PC-3 (cell line): ENCODE results near the gene DOC2A. TPM values are rescaled to one million over a fixed set of nuclear protein-coding genes. Genes with fewer than 3 reads are reported as not detected.
A peak's percentile ranks its signal among the peaks of the same experiment; 100 is the strongest.

Source experiments
- ATAC-seq: fragments of 200-7000 bp; cut with Tn5 transposase; 2 replicates; pipeline ENCODE4 v1.9.1; 2020; ENCODE audit warnings: mild to moderate bottlenecking, moderate library complexity
- BruUV-seq: library from RNA; stranded (reverse); fragments of 400-500 nt; replicated peaks from 2 replicates; lab custom pipeline; 2021; lab: Mats Ljungman, UMichigan
- CTCF ChIA-PET: fragments of 300-600 bp; sonication (Branson Sonifier 250); formaldehyde crosslinking; loops from one replicate; lab custom pipeline; 2022; ENCODE audit warnings: antibody characterized with exemption; lab: Charles Lee
- POLR2A ChIA-PET: fragments of 300-600 bp; sonication (Branson Sonifier 250); formaldehyde crosslinking; loops from one replicate; lab custom pipeline; 2022; ENCODE audit warnings: antibody characterized with exemption; ENCODE audit not compliant: unreplicated experiment; lab: Charles Lee
- DNase-seq: peaks from one replicate; pipeline ENCODE4 v3.0.0-alpha.2; 2015
- H2AFZ ChIP-seq: fragments of 300-600 bp; sonication (generic); 2 replicates; pipeline ENCODE4 v1.6.0; 2016; ENCODE audit warnings: antibody characterized with exemption, low read length
- H3F3A ChIP-seq: fragments of 300-600 bp; sonication (generic); one replicate; pipeline ENCODE4 v1.6.0; 2017; ENCODE audit warnings: antibody characterized with exemption, low read length, control low read depth, mild to moderate bottlenecking; ENCODE audit not compliant: unreplicated experiment
- H3K27ac ChIP-seq: fragments of 300-600 bp; sonication (generic); 2 replicates; pipeline ENCODE4 v1.5.1; 2016; ENCODE audit warnings: mild to moderate bottlenecking, low read length
- H3K27me3 ChIP-seq: fragments of 300-600 bp; sonication (generic); 2 replicates; pipeline ENCODE4 v1.6.1; 2016; ENCODE audit warnings: low read length, mixed read lengths
- H3K36me3 ChIP-seq: fragments of 300-600 bp; sonication (generic); 2 replicates; pipeline ENCODE4 v1.6.1; 2016; ENCODE audit warnings: low read depth, mixed run types, low read length, mixed read lengths
- H3K4me1 ChIP-seq: fragments of 300-600 bp; sonication (generic); 2 replicates; pipeline ENCODE4 v1.5.1; 2016; ENCODE audit warnings: low read length; ENCODE audit not compliant: insufficient read depth
- H3K4me2 ChIP-seq: fragments of 300-600 bp; sonication (generic); 2 replicates; pipeline ENCODE4 v1.6.0; 2016; ENCODE audit warnings: low read length
- H3K4me3 ChIP-seq: fragments of 300-600 bp; sonication (generic); 2 replicates; pipeline ENCODE4 v1.5.1; 2016; ENCODE audit warnings: mild to moderate bottlenecking, low read length, mixed read lengths
- H3K79me2 ChIP-seq: fragments of 300-600 bp; sonication (generic); 2 replicates; pipeline ENCODE4 v1.6.1; 2017; ENCODE audit warnings: low read length, mixed read lengths
- H3K9ac ChIP-seq: fragments of 300-600 bp; sonication (generic); 2 replicates; pipeline ENCODE4 v1.6.0; 2016; ENCODE audit warnings: mild to moderate bottlenecking, low read length
- H3K9me2 ChIP-seq: fragments of 300-600 bp; sonication (generic); replicated peaks from 2 replicates; pipeline ENCODE4 v1.6.1; 2016; ENCODE audit warnings: mixed run types, low read length, mixed read lengths
- H3K9me3 ChIP-seq: fragments of 300-600 bp; sonication (generic); 2 replicates; pipeline ENCODE4 v1.6.1; 2016; ENCODE audit warnings: low read length, mixed read lengths
- H4K20me1 ChIP-seq: fragments of 300-600 bp; sonication (generic); 2 replicates; pipeline ENCODE4 v1.6.1; 2016; ENCODE audit warnings: low read length, mixed read lengths
- EZH2 ChIP-seq: fragments of 300-600 bp; sonication (generic); IDR thresholded peaks from one replicate; pipeline ENCODE4 v1.6.1; 2017; ENCODE audit warnings: antibody characterized with exemption, mild to moderate bottlenecking, low read length; ENCODE audit not compliant: unreplicated experiment
- EZH2phosphoT487 ChIP-seq: fragments of 300-600 bp; sonication (generic); IDR thresholded peaks from 2 replicates; pipeline ENCODE4 v1.6.1; 2018; ENCODE audit warnings: mild to moderate bottlenecking, antibody characterized with exemption, low read length, borderline replicate concordance
- intact Hi-C: fragments of 100-400 bp; cut with micrococcal nuclease; formaldehyde crosslinking; loops from 2 replicates; pipeline ENCODE4 v1.9.0; 2023
- total RNA-seq: library from RNA; depleted of rRNA; stranded (reverse); fragments of >200 nt; gene quantifications from 2 replicates; pipeline ENCODE4 v1.2.3, GENCODE V29; 2014
- TF ChIP-seq, protein P1 (sequence below): fragments of 300-600 bp; sonication (generic); conservative IDR thresholded peaks from 2 replicates; pipeline ENCODE4 v1.5.1; 2017; ENCODE audit warnings: antibody characterized with exemption, low read depth, mild to moderate bottlenecking, low read length

DOC2A gene
- total RNA-seq, 1 experiment from 2014 or later, result 4.6 TPM

GRCh38 chr16:29978564-29979270, 32.1 kb downstream of the DOC2A start:
- ATAC-seq, result no peak
- H3K4me2 ChIP-seq, result no peak overlapping the region
- no peaks in the 10 kb centered on the region for H3K9me3 ChIP-seq
- ChIA-PET POLR2A (no interaction called here), CTCF (no interaction called here)
- H3K27ac ChIP-seq, result no peak overlapping the region
- H3K9ac ChIP-seq, result no peak overlapping the region
- H3K9me2 ChIP-seq, result no peaks in the 10 kb centered on the region
- peaks cover 47% of the 10 kb centered on the region for H3K79me2 ChIP-seq
- peaks cover 22% of the 10 kb centered on the region for H3K4me1 ChIP-seq
- no peak overlapping the region for H2AFZ ChIP-seq
- intact Hi-C loops, result no loop called here
- TF ChIP-seq EZH2 (no peak), EZH2phosphoT487 (no peak)
- TF ChIP-seq, protein P1, sequence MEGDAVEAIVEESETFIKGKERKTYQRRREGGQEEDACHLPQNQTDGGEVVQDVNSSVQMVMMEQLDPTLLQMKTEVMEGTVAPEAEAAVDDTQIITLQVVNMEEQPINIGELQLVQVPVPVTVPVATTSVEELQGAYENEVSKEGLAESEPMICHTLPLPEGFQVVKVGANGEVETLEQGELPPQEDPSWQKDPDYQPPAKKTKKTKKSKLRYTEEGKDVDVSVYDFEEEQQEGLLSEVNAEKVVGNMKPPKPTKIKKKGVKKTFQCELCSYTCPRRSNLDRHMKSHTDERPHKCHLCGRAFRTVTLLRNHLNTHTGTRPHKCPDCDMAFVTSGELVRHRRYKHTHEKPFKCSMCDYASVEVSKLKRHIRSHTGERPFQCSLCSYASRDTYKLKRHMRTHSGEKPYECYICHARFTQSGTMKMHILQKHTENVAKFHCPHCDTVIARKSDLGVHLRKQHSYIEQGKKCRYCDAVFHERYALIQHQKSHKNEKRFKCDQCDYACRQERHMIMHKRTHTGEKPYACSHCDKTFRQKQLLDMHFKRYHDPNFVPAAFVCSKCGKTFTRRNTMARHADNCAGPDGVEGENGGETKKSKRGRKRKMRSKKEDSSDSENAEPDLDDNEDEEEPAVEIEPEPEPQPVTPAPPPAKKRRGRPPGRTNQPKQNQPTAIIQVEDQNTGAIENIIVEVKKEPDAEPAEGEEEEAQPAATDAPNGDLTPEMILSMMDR, result no peak
- DNase-seq, result no peak
- H3F3A ChIP-seq, result no peaks in the 10 kb centered on the region
- peaks cover 39% of the 10 kb centered on the region for H3K36me3 ChIP-seq
- peaks cover 26% of the 10 kb centered on the region for H4K20me1 ChIP-seq
- no TSS peak for BruUV-seq
- no peak overlapping the region for H3K4me3 ChIP-seq
- no peaks in the 10 kb centered on the region for H3K27me3 ChIP-seq

GRCh38 chr16:29978081-29978480, 32.7 kb downstream of the DOC2A start:
- no TSS peak for BruUV-seq
- Histone ChIP-seq H4K20me1 (peaks cover 26% of the 10 kb centered on the region), H3K9me3 (no peaks in the 10 kb centered on the region), H2AFZ (no peak overlapping the region), H3K4me2 (no peak overlapping the region), H3K9ac (no peak overlapping the region), H3K4me1 (peaks cover 22% of the 10 kb centered on the region), H3F3A (no peaks in the 10 kb centered on the region), H3K27me3 (no peaks in the 10 kb centered on the region), H3K79me2 (peaks cover 47% of the 10 kb centered on the region), H3K27ac (no peak overlapping the region), H3K4me3 (no peak overlapping the region), H3K9me2 (no peaks in the 10 kb centered on the region), H3K36me3 (peaks cover 39% of the 10 kb centered on the region)
- POLR2A ChIA-PET, result no interaction called here
- DNase-seq (no peak), ATAC-seq (no peak)
- CTCF ChIA-PET, result no interaction called here
- TF ChIP-seq EZH2 (no peak), EZH2phosphoT487 (no peak)
- TF ChIP-seq, protein P1, result no peak
- intact Hi-C loops, result no loop called here

DNA sequence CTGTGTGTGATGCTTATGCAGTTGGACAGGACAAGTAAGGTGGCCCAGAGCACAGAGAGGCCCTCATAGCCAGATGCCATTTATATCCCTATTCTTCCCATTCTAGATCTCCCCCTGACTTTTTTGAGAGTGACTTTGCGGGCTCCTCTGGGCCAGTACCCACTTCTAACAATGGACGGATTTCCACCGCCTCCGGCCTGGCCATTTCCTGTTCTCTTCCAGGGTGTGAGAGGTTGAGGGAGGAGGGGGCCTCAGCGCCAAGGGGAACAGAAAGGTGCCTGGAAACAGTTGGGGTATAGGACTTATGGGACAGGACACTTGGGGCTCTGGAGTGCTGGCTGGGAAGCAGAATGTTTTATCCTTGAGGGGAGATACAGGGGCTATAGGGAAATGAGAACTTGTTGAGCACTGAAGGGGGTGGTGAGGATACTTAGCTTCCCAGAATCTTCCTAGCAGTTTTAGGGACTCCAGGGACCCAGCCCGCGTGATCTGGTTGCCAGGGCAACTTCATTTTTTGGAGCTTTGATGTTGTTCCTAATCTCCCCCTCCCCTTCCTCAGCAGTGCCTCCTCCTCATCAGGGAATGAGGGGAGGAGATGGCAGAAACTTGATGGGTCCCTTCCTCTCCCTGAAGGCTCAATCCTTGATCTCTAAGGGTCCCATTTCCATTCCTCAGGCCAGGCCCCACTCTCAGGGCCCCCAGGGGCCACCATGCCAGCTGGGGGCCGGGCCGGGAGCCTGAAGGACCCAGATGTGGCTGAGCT, 33.6 kb downstream of the DOC2A start:
- CTCF ChIA-PET, result no interaction called here
- Histone ChIP-seq H3K27me3 (no peaks in the 10 kb centered on the region), H2AFZ (no peak overlapping the region), H4K20me1 (peaks cover 26% of the 10 kb centered on the region), H3K9me3 (no peaks in the 10 kb centered on the region), H3K9me2 (no peaks in the 10 kb centered on the region), H3K79me2 (peaks cover 47% of the 10 kb centered on the region), H3K9ac (no peak overlapping the region), H3F3A (no peaks in the 10 kb centered on the region), H3K36me3 (peaks cover 37% of the 10 kb centered on the region), H3K4me2 (peak overlapping the region; percentile 98), H3K4me3 (peak overlapping the region; percentile 98; the same call in 1 of the 2 replicates), H3K27ac (no peak overlapping the region), H3K4me1 (peaks cover 22% of the 10 kb centered on the region)
- intact Hi-C loops, result no loop called here
- DNase-seq (no peak), ATAC-seq (no peak)
- no TSS peak for BruUV-seq
- TF ChIP-seq EZH2phosphoT487 (no peak), EZH2 (no peak)
- TF ChIP-seq, protein P1, result no peak
- POLR2A ChIA-PET, result no interaction called here
